GM23338 (cell line): ENCODE results near the gene OBSCN. TPM values are rescaled to one million over a fixed set of nuclear protein-coding genes. Genes with fewer than 3 reads are reported as not detected.

Experiments
- ATAC-seq: fragments of 200-7000 bp; cut with Tn5 transposase; 3 replicates; pipeline ENCODE4 v1.9.1; 2020
- DNase-seq: peaks from one replicate; pipeline ENCODE4 v3.0.0-alpha.2; 2015; ENCODE audit warnings: low spot score
- H2AFZ ChIP-seq: fragments of 200-600 bp; sonication (generic); 2 replicates; pipeline ENCODE4 v1.8.0; 2016; ENCODE audit warnings: antibody characterized with exemption, mild to moderate bottlenecking, moderate library complexity
- H3F3A ChIP-seq: fragments of 200-600 bp; sonication (generic); replicated peaks from 2 replicates; pipeline ENCODE4 v1.8.0; 2017; ENCODE audit warnings: antibody characterized with exemption, mixed run types, low read depth
- H3K27ac ChIP-seq: fragments of 200-600 bp; sonication (generic); 2 replicates; pipeline ENCODE4 v1.6.1; 2016; ENCODE audit warnings: low read depth
- H3K27me3 ChIP-seq: fragments of 200-600 bp; sonication (generic); 2 replicates; pipeline ENCODE4 v1.8.0; 2016; ENCODE audit warnings: mild to moderate bottlenecking, mixed run types, moderate library complexity; ENCODE audit not compliant: insufficient read depth
- H3K36me3 ChIP-seq: fragments of 200-600 bp; sonication (generic); 2 replicates; pipeline ENCODE4 v1.8.0; 2016; ENCODE audit warnings: mild to moderate bottlenecking; ENCODE audit not compliant: insufficient read depth
- H3K4me1 ChIP-seq: fragments of 200-600 bp; sonication (generic); 2 replicates; pipeline ENCODE4 v1.8.0; 2016; ENCODE audit warnings: mild to moderate bottlenecking, moderate library complexity; ENCODE audit not compliant: insufficient read depth
- H3K4me2 ChIP-seq: fragments of 200-600 bp; sonication (generic); 2 replicates; pipeline ENCODE4 v1.7.1; 2017; ENCODE audit warnings: mixed run types
- H3K4me3 ChIP-seq: fragments of 200-600 bp; sonication (generic); 2 replicates; pipeline ENCODE4 v1.6.1; 2016; ENCODE audit warnings: mixed run types
- H3K79me2 ChIP-seq: fragments of 200-600 bp; sonication (generic); replicated peaks from 2 replicates; pipeline ENCODE4 v1.8.0; 2017; ENCODE audit warnings: mild to moderate bottlenecking; ENCODE audit not compliant: insufficient read depth
- H3K9me2 ChIP-seq: fragments of 200-600 bp; sonication (generic); 2 replicates; pipeline ENCODE4 v1.8.0; 2017; ENCODE audit not compliant: insufficient read depth
- H4K20me1 ChIP-seq: fragments of 200-600 bp; sonication (generic); replicated peaks from 2 replicates; pipeline ENCODE4 v1.8.0; 2017; ENCODE audit warnings: mild to moderate bottlenecking; ENCODE audit not compliant: insufficient read depth
- H3K27ac Mint-ChIP-seq: 2 replicates; pipeline ENCODE4 v1.8.0; 2020; ENCODE audit warnings: inconsistent platforms, mild to moderate bottlenecking, moderate library complexity, mixed read lengths
- H3K27me3 Mint-ChIP-seq: 3 replicates; pipeline ENCODE4 v1.8.0; 2022; ENCODE audit warnings: low read depth, mild to moderate bottlenecking, moderate library complexity, mixed read lengths, inconsistent platforms; ENCODE audit not compliant: insufficient read depth, poor library complexity
- H3K36me3 Mint-ChIP-seq: 3 replicates; pipeline ENCODE4 v1.8.0; 2021; ENCODE audit warnings: low read depth, mild to moderate bottlenecking, inconsistent platforms, moderate library complexity, mixed read lengths
- H3K4me1 Mint-ChIP-seq: 3 replicates; pipeline ENCODE4 v1.8.0; 2020; ENCODE audit warnings: mild to moderate bottlenecking, inconsistent platforms, mixed read lengths
- H3K4me3 Mint-ChIP-seq: 3 replicates; pipeline ENCODE4 v1.8.0; 2021; ENCODE audit warnings: moderate library complexity, mild to moderate bottlenecking, inconsistent platforms, mixed read lengths
- H3K9me3 Mint-ChIP-seq: 3 replicates; pipeline ENCODE4 v1.8.0; 2020; ENCODE audit warnings: moderate library complexity, mild to moderate bottlenecking, inconsistent platforms, mixed read lengths
- CREB1 ChIP-seq: fragments of 250-450 bp; sonication (Bioruptor Pico); IDR thresholded peaks from 2 replicates; pipeline ENCODE4 v1.5.0; 2020; ENCODE audit warnings: low read depth, mild to moderate bottlenecking, moderate library complexity
- CTCF ChIP-seq, 2 experiments: fragments of 200-600 bp in 1 of 2; sonication (generic) in 1 of 2; conservative IDR thresholded peaks; 2 replicates each; pipeline versions ENCODE4 v1.5.1 to v1.6.1; 2016 to 2017; ENCODE audit warnings: antibody characterized with exemption in 2 of 2, low read depth in 2 of 2, mild to moderate bottlenecking in 2 of 2, moderate library complexity in 1 of 2
- EZH2 ChIP-seq: fragments of 200-600 bp; sonication (generic); IDR thresholded peaks from one replicate; pipeline ENCODE4 v1.8.0; 2017; ENCODE audit warnings: antibody characterized with exemption, mild to moderate bottlenecking, low read depth; ENCODE audit not compliant: unreplicated experiment
- EZH2phosphoT487 ChIP-seq: fragments of 200-600 bp; sonication (generic); IDR thresholded peaks from one replicate; pipeline ENCODE4 v1.8.1; 2018; ENCODE audit warnings: antibody characterized with exemption; ENCODE audit not compliant: unreplicated experiment
- JUNB ChIP-seq: IDR thresholded peaks from one replicate; pipeline ENCODE4 v1.6.1; 2016; ENCODE audit warnings: antibody characterized with exemption; ENCODE audit not compliant: unreplicated experiment
- NANOG ChIP-seq: IDR thresholded peaks from 2 replicates; pipeline ENCODE4 v1.6.1; 2016; ENCODE audit warnings: antibody characterized with exemption, borderline replicate concordance
- POLR2AphosphoS5 ChIP-seq: IDR thresholded peaks from 2 replicates; pipeline ENCODE4 v1.6.1; 2016; ENCODE audit warnings: antibody characterized with exemption, low read depth
- REST ChIP-seq: IDR thresholded peaks from one replicate; pipeline ENCODE4 v1.6.1; 2018; ENCODE audit warnings: antibody characterized with exemption; ENCODE audit not compliant: unreplicated experiment
- STAT1 ChIP-seq: IDR thresholded peaks from one replicate; pipeline ENCODE4 v1.6.1; 2016; ENCODE audit warnings: antibody characterized with exemption; ENCODE audit not compliant: unreplicated experiment
- ZNF114 ChIP-seq: fragments of 250-450 bp; sonication (Bioruptor Pico); IDR thresholded peaks from 2 replicates; pipeline ENCODE4 v1.5.0; 2020; ENCODE audit warnings: mild to moderate bottlenecking, moderate library complexity
- ZNF462 ChIP-seq: fragments of 250-450 bp; sonication (Bioruptor Pico); IDR thresholded peaks from 2 replicates; pipeline ENCODE4 v1.5.0; 2020; ENCODE audit warnings: mild to moderate bottlenecking, moderate library complexity
- polyA plus RNA-seq: library from polyadenylated mRNA; unstranded; fragments of >200 nt; fragmentation: Nextera tagmentation; extraction: Ambion mirVana; gene quantifications from 2 replicates; pipeline ENCODE4 v1.2.1, GENCODE V29; 2016
- total RNA-seq: library from RNA; depleted of rRNA; stranded (reverse); fragments of >200 nt; shearing (Covaris generic); gene quantifications from 2 replicates; pipeline ENCODE4 v1.2.3, GENCODE V29; 2014

Gene OBSCN
- total and polyA plus RNA-seq, 2 experiments from 2014 or later = 8.4 to 38.5 TPM

- TF ChIP-seq CTCF (conservative IDR thresholded peaks at IDR 0.05; ENCODE audit: low read depth in 2 of 2) (no peak), EZH2phosphoT487 (no peak), STAT1 (no peak)
Observed at GRCh38 chr1:228161362-228161761, 46.5 kb upstream of the OBSCN start (continued).

GRCh38 chr1:228161866-228162265 lies 46.0 kb upstream of the OBSCN start:
- Histone ChIP-seq H3K79me2 (peaks cover 3% of the 10 kb centered on the region), H3K4me1 (peaks cover 8% of the 10 kb centered on the region; the same call in 1 of the 2 replicates), H2AFZ (no peak overlapping the region), H4K20me1 (no peaks in the 10 kb centered on the region; the same call in 1 of the 2 replicates), H3K4me3 (no peak overlapping the region), H3F3A (0 out of 2 replicates have a peak, but pooled peaks cover 2% of the 10 kb centered on the region), H3K36me3 (no peaks in the 10 kb centered on the region), H3K27me3 (peaks cover 24% of the 10 kb centered on the region), H3K9me2 (no peaks in the 10 kb centered on the region), H3K27ac (no peak overlapping the region), H3K4me2 (peak overlapping the region; percentile 60; the same call in 1 of the 2 replicates)
- no peaks in the 10 kb centered on the region; the same call in 2 of the 3 replicates for H3K36me3 Mint-ChIP-seq
- peaks cover 24% of the 10 kb centered on the region for H3K27me3 Mint-ChIP-seq
- DNase-seq = no peak
- no peak overlapping the region for H3K27ac Mint-ChIP-seq
- H3K4me1 Mint-ChIP-seq = peaks cover 9% of the 10 kb centered on the region; the same call in 2 of the 3 replicates
- no peak for ATAC-seq
- H3K9me3 Mint-ChIP-seq = no peaks in the 10 kb centered on the region
- H3K4me3 Mint-ChIP-seq = no peak overlapping the region
- TF ChIP-seq ZNF114 (CRISPR knock-in tag) = no peak
- no peak for TF ChIP-seq EZH2
- no peak for TF ChIP-seq REST
- TF ChIP-seq EZH2phosphoT487 = no peak
- TF ChIP-seq POLR2AphosphoS5 = no peak
- TF ChIP-seq CREB1 (CRISPR knock-in tag) = no peak
- TF ChIP-seq JUNB = no peak
- TF ChIP-seq CTCF (conservative IDR thresholded peaks at IDR 0.05; ENCODE audit: low read depth in 2 of 2) = no peak
- TF ChIP-seq STAT1 = no peak
- no peak for TF ChIP-seq NANOG
- no peak for TF ChIP-seq ZNF462 (CRISPR knock-in tag)
